ENCODE data around the gene DNM3.
"Not testable (repeated sequence)": the region's sequence is repeated elsewhere in the genome, so short reads cannot be mapped to it uniquely, and the experiment has no call there.

DNM3 gene

DNA sequence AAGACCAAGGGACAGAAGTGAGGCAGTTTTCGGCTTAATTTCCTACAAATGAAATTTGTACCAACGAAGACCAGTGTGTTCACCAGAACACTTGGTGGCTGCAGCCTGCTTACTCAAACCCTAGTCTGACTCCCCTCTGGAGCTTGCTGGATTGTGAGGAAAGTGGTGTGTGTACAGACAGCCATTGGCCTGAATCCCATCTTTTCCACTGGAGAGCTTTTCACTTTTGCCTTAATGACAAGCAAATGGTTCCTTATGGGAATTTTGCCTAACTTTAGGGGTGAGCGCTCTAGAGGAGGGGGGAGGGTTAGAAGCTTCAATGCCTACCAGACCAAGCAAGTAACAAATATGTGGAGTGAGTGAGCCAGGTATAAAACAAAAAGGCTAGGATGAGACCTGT lies 42.5 kb upstream of the DNM3 start:
- TF ChIP-seq, protein P1, sequence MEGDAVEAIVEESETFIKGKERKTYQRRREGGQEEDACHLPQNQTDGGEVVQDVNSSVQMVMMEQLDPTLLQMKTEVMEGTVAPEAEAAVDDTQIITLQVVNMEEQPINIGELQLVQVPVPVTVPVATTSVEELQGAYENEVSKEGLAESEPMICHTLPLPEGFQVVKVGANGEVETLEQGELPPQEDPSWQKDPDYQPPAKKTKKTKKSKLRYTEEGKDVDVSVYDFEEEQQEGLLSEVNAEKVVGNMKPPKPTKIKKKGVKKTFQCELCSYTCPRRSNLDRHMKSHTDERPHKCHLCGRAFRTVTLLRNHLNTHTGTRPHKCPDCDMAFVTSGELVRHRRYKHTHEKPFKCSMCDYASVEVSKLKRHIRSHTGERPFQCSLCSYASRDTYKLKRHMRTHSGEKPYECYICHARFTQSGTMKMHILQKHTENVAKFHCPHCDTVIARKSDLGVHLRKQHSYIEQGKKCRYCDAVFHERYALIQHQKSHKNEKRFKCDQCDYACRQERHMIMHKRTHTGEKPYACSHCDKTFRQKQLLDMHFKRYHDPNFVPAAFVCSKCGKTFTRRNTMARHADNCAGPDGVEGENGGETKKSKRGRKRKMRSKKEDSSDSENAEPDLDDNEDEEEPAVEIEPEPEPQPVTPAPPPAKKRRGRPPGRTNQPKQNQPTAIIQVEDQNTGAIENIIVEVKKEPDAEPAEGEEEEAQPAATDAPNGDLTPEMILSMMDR (IDR thresholded peaks at IDR 0.05; ENCODE audit: insufficient read depth, low read depth, low read length, missing control alignments), result no peak
- no peak overlapping the region for H3K4me3 ChIP-seq (ENCODE audit: low read depth, low read length)
- DNase-seq (ENCODE audit: low read depth), result no peak

GRCh38 chr1:171799166-171799565 lies 42.1 kb upstream of the DNM3 start:
- DNase-seq (ENCODE audit: low read depth), result no peak
- TF ChIP-seq, protein P1 (IDR thresholded peaks at IDR 0.05; ENCODE audit: insufficient read depth, low read depth, low read length, missing control alignments), result no peak
- no peak overlapping the region for H3K4me3 ChIP-seq (ENCODE audit: low read depth, low read length)

DNA sequence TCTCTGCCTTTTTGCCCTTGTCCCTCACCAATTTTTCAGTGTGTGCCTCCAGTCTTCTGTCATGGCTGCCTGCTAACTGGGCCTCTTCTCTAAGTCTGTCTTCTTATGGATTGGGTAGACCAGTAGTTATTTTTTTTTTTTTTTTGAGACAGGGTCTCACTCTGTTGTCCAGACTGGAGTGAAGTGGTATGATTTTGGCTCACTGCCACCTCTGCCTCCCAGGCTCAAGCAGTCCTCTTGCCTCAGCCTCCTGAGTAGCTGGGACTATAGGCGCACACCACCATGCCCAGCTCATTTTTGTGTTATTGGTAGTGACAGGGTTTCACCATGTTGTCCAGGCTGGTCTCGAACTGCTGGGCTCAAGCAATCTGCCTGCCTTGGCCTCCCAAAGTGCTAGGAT lies 41.6 kb upstream of the DNM3 start:
- H3K4me3 ChIP-seq (ENCODE audit: low read depth, low read length); DNase-seq (ENCODE audit: low read depth): not testable (repeated sequence)

DNA sequence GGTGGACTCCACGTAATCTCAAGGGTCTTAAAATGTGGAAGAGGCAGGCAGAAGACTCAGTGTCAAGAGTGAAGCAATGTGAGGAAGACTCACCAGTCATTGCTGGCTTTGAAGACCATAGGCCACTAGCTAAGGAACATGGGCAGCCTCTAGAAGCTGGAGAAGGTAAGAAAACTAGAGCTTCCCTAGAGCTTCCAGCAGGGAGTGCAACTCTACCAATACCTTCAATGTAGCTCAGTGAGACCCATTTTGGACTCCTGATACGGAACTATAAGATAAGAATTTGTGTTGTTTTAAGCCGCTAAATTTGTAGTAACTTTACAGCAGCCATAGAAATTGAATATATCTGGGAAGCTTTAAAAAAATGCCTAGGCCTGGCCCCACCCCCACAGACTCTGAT lies 41.0 kb upstream of the DNM3 start:
- DNase-seq (ENCODE audit: low read depth), result no peak
- no peak overlapping the region for H3K4me3 ChIP-seq (ENCODE audit: low read depth, low read length)
- TF ChIP-seq, protein P1 (IDR thresholded peaks at IDR 0.05; ENCODE audit: insufficient read depth, low read depth, low read length, missing control alignments), result no peak

GRCh38 chr1:171800851-171801250 lies 40.4 kb upstream of the DNM3 start:
- no peak for DNase-seq (ENCODE audit: low read depth)
- TF ChIP-seq, protein P1 (IDR thresholded peaks at IDR 0.05; ENCODE audit: insufficient read depth, low read depth, low read length, missing control alignments), result no peak
- H3K4me3 ChIP-seq (ENCODE audit: low read depth, low read length), result no peak overlapping the region

DNA sequence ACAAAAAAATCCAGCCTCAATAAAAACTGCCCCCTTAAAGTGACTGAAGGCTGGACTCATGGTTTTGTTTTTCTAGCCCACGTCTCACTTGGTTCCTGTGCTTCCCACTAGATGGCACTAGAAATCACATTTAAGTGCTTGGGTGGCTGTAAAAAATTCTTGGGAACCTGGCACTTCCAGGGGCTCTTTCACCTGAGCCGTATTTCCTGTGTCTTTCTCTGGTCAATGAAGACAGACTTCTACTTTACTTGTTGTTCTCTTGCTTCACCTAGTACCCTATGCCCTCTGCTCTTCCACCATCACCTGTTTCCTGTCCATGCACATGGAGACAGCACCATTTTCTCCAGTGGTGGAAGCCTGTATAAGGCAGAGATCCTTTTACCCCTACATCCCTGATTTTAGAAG lies 39.8 kb upstream of the DNM3 start:
- peak; percentile 44 for DNase-seq (ENCODE audit: low read depth)
- no peak overlapping the region for H3K4me3 ChIP-seq (ENCODE audit: low read depth, low read length)
- TF ChIP-seq, protein P1 (IDR thresholded peaks at IDR 0.05; ENCODE audit: insufficient read depth, low read depth, low read length, missing control alignments), result peak; percentile 66

GRCh38 chr1:171802207-171802606 lies 39.1 kb upstream of the DNM3 start:
- DNase-seq (ENCODE audit: low read depth), result no peak
- TF ChIP-seq, protein P1 (IDR thresholded peaks at IDR 0.05; ENCODE audit: insufficient read depth, low read depth, low read length, missing control alignments), result no peak
- no peak overlapping the region for H3K4me3 ChIP-seq (ENCODE audit: low read depth, low read length)
